GM19452 (cell line): ENCODE measurements around the gene SLC25A52.
"Not testable (repeated sequence)": the region's sequence is repeated elsewhere in the genome, so short reads cannot be mapped to it uniquely, and the experiment has no call there.

Experiments used
- ATAC-seq: cut with Tn5 transposase; IDR thresholded peaks from one replicate; pipeline ENCODE4 v1.9.1; 2021; ENCODE audit not compliant: unreplicated experiment

The SLC25A52 gene

GRCh38 chr18:31741097-31741735 is 19.5 kb downstream of the SLC25A52 start:
- ATAC-seq, result no peak

GRCh38 chr18:31740180-31740579 is 20.5 kb downstream of the SLC25A52 start:
- no peak for ATAC-seq

GRCh38 chr18:31739651-31740050 is 21.0 kb downstream of the SLC25A52 start:
- no peak for ATAC-seq

- ATAC-seq, result no peak
These were observed 21.9 kb downstream of the SLC25A52 start for GRCh38 chr18:31738460-31739407.

GRCh38 chr18:31736630-31737029 is 24.1 kb downstream of the SLC25A52 start:
- peak; percentile 66 for ATAC-seq

GRCh38 chr18:31731628-31732027 is 29.1 kb downstream of the SLC25A52 start:
- ATAC-seq, result no peak

GRCh38 chr18:31729196-31729595 is 31.5 kb downstream of the SLC25A52 start:
- ATAC-seq, result not testable (repeated sequence)

GRCh38 chr18:31723990-31724711 is 36.5 kb downstream of the SLC25A52 start:
- ATAC-seq, result no peak

- no peak for ATAC-seq
These were observed 37.1 kb downstream of the SLC25A52 start for GRCh38 chr18:31723639-31723989.

- ATAC-seq, result peak; percentile 98
These were observed 38.2 kb downstream of the SLC25A52 start for GRCh38 chr18:31722369-31722957.

GRCh38 chr18:31721601-31722000 is 39.1 kb downstream of the SLC25A52 start:
- ATAC-seq, result no peak

- no peak for ATAC-seq
These were observed 39.8 kb downstream of the SLC25A52 start for GRCh38 chr18:31720867-31721266.

- no peak for ATAC-seq
These were observed 41.2 kb downstream of the SLC25A52 start for GRCh38 chr18:31719363-31720006.

- ATAC-seq, result no peak
These were observed 42.3 kb downstream of the SLC25A52 start for GRCh38 chr18:31718386-31718785.

- ATAC-seq, result no peak
These were observed 44.3 kb downstream of the SLC25A52 start for GRCh38 chr18:31716362-31716761.

GRCh38 chr18:31711365-31712172 is 49.1 kb downstream of the SLC25A52 start:
- no peak for ATAC-seq

GRCh38 chr18:31710826-31711225 is 49.9 kb downstream of the SLC25A52 start:
- no peak for ATAC-seq
